Mammary epithelial cell (primary cell): Measurements from ENCODE around the gene RALGAPB.

ENCODE experiments used
- CTCF ChIP-seq, 2 donors: IDR thresholded peaks in 1 of 2; conservative IDR thresholded peaks in 1 of 2; 2 replicates each; pipeline ENCODE4 v1.5.1; 2011 to 2012; ENCODE audit warnings: inconsistent platforms in 2 of 2, low read length in 2 of 2, mild to moderate bottlenecking in 2 of 2, control low read depth in 1 of 2, low read depth in 1 of 2; ENCODE audit not compliant: insufficient read depth in 1 of 2; ENCODE audit errors: extremely low read depth in 1 of 2
- EZH2 ChIP-seq: IDR thresholded peaks from 2 replicates; pipeline ENCODE4 v1.6.1; 2012; ENCODE audit warnings: low read length, inconsistent platforms, borderline replicate concordance

- TF ChIP-seq CTCF (conservative IDR thresholded peaks at IDR 0.05 in 1 of 2, IDR thresholded peaks at IDR 0.05 in 1 of 2; ENCODE audit: extremely low read depth in 1 of 2, insufficient read depth in 1 of 2, low read depth in 1 of 2, low read length in 2 of 2) (no peak), EZH2 (no peak)
Observed at GRCh38 chr20:38430679-38431325, 41.8 kb upstream of the RALGAPB start.
